ENCODE measurements around the gene LAMA2.

DNA sequence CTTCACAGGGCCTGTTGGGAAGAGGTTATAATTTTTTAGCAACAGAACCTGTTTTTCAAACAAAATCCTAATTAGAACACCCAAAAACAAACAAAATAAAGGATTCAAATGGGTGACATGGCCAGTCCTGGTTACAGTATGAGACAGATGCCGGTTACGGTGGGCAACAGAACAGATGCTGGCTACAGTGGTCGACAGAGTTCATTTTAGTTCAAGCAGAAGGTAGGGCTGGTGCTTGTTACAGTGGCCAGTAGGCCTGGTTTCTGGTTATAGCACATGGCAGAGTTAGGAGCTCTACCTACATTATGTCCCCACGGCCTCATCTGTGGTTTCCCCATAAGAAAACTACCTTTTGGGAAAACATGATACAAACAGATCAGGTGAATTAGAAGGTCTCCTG lies 327.7 kb downstream of the LAMA2 start:
- TF ChIP-seq, protein P1, sequence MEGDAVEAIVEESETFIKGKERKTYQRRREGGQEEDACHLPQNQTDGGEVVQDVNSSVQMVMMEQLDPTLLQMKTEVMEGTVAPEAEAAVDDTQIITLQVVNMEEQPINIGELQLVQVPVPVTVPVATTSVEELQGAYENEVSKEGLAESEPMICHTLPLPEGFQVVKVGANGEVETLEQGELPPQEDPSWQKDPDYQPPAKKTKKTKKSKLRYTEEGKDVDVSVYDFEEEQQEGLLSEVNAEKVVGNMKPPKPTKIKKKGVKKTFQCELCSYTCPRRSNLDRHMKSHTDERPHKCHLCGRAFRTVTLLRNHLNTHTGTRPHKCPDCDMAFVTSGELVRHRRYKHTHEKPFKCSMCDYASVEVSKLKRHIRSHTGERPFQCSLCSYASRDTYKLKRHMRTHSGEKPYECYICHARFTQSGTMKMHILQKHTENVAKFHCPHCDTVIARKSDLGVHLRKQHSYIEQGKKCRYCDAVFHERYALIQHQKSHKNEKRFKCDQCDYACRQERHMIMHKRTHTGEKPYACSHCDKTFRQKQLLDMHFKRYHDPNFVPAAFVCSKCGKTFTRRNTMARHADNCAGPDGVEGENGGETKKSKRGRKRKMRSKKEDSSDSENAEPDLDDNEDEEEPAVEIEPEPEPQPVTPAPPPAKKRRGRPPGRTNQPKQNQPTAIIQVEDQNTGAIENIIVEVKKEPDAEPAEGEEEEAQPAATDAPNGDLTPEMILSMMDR (IDR thresholded peaks at IDR 0.05), result no peak
- no peak for TF ChIP-seq POLR2A (IDR thresholded peaks at IDR 0.05)
